ENCODE measurements around the gene MEIS1.

Gene MEIS1

DNA sequence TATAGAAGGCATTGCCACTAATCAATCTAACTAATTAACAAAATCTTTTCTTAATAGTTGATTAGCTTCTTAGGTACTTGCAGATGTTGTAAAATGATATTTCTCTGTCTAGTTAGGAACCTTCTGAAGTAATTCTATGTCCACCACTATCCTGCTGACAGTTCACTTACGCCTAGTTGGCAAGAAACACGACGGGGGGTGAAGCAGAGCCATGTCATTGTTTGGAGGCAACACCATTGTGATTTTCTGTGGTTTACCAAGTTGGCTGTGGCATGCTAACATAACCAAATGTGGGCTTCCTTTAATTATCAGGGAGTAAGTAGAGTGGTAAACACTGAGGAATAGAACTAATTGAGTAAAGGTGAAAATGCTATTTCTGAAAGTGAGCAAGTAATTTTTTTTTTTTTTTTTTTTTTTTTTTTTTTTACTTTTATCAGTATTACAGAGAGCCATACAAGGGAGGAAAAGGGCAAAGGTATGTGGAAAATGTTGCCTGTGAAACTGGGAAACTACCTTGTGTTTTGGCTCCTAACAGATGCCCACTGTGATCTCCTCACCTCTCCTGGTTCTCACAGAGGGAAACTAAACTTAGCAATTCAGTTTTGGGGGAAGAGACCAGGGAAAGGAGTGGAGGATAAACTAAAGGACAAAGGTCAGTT lies 126.8 kb downstream of the MEIS1 start:
- peaks cover 13% of the 10 kb centered on the region for H3K4me1 ChIP-seq (ENCODE audit: control insufficient read depth, insufficient read depth, low read length)
- no peak overlapping the region for H3K9ac ChIP-seq (ENCODE audit: low read length)
- no peak overlapping the region for H3K4me3 ChIP-seq (ENCODE audit: low read depth, low read length)
- H3K27ac ChIP-seq (ENCODE audit: low read depth, low read length) = no peak overlapping the region
- H3K27me3 ChIP-seq (ENCODE audit: control insufficient read depth, insufficient read depth, low read length) = no peaks in the 10 kb centered on the region
- H3K36me3 ChIP-seq (ENCODE audit: control insufficient read depth, insufficient read depth, low read length) = no peaks in the 10 kb centered on the region
- H3K9me3 ChIP-seq (ENCODE audit: control insufficient read depth, insufficient read depth, low read depth, low read length) = no peaks in the 10 kb centered on the region

DNA sequence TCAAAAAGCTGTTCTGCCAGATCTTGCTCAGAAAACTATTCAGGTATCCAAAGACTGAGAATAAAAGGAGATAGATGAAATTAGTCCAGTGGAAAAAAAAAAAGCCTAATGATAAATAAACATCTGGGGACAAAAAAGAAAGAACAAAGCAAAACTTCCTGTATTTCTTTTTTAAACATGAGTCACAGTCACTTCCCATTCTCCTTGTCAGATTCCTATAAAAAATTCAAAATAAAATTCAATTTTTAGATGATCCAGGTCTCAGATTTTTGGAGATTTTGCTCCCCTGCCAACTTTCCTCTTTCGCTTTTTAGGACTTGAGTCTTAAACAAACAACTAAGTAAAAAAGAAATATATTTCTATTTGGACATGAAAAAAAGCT lies 127.4 kb downstream of the MEIS1 start:
- H3K9ac ChIP-seq (ENCODE audit: low read length) = no peak overlapping the region
- no peak overlapping the region; the same call in 1 of the 2 replicates for H3K27ac ChIP-seq (ENCODE audit: low read depth, low read length)
- no peak overlapping the region for H3K4me3 ChIP-seq (ENCODE audit: low read depth, low read length)
- no peaks in the 10 kb centered on the region for H3K9me3 ChIP-seq (ENCODE audit: control insufficient read depth, insufficient read depth, low read depth, low read length)
- no peaks in the 10 kb centered on the region for H3K27me3 ChIP-seq (ENCODE audit: control insufficient read depth, insufficient read depth, low read length)
- peaks cover 17% of the 10 kb centered on the region for H3K4me1 ChIP-seq (ENCODE audit: control insufficient read depth, insufficient read depth, low read length)
- H3K36me3 ChIP-seq (ENCODE audit: control insufficient read depth, insufficient read depth, low read length) = no peaks in the 10 kb centered on the region

DNA sequence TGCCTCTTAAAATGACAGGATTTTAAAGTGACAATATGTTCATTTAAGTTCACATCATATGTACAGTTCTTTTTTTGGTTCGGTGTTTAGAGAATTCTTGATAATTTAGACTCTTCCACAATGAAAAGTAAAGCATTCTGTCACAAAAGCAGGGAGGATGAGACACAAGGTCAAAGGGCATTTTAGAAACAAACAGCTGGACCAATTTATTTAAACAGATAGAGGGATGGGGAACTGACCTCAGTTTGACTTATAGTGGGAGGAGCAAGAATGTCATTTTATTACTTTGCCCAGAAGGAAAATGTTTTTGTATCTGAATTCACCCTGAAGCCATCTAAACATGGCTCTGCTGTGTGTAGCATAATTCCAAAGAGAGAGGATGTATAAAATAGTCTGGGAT lies 128.5 kb downstream of the MEIS1 start:
- Histone ChIP-seq H3K4me3 (ENCODE audit: low read depth, low read length) (no peak overlapping the region), H3K27me3 (ENCODE audit: control insufficient read depth, insufficient read depth, low read length) (no peaks in the 10 kb centered on the region), H3K4me1 (ENCODE audit: control insufficient read depth, insufficient read depth, low read length) (peaks cover 17% of the 10 kb centered on the region), H3K9ac (ENCODE audit: low read length) (no peak overlapping the region), H3K36me3 (ENCODE audit: control insufficient read depth, insufficient read depth, low read length) (no peaks in the 10 kb centered on the region), H3K9me3 (ENCODE audit: control insufficient read depth, insufficient read depth, low read depth, low read length) (no peaks in the 10 kb centered on the region), H3K27ac (ENCODE audit: low read depth, low read length) (no peak overlapping the region)

DNA sequence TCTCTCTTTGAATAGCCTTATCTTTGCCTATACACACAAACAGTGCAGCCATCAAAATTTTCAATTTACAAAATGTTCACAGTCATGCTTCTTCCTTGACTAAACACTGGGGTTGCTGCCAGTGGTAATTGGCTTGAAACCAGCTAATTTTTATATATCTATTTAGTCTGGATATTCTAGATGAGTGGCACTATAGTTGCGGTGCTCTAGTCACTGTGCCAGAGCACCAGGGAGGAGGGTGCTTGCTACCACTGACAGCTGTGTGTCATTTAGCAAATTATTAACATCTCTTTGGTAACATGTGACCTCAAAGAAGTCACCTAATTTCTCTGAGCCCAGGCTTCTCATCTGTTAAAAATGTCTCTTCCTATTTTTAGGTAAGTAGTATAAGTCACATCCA lies 130.4 kb downstream of the MEIS1 start:
- Histone ChIP-seq H3K36me3 (ENCODE audit: control insufficient read depth, insufficient read depth, low read length) (no peaks in the 10 kb centered on the region), H3K27me3 (ENCODE audit: control insufficient read depth, insufficient read depth, low read length) (no peaks in the 10 kb centered on the region), H3K27ac (ENCODE audit: low read depth, low read length) (no peak overlapping the region), H3K4me1 (ENCODE audit: control insufficient read depth, insufficient read depth, low read length) (peaks cover 27% of the 10 kb centered on the region), H3K9me3 (ENCODE audit: control insufficient read depth, insufficient read depth, low read depth, low read length) (no peaks in the 10 kb centered on the region), H3K9ac (ENCODE audit: low read length) (no peak overlapping the region), H3K4me3 (ENCODE audit: low read depth, low read length) (no peak overlapping the region)

GRCh38 chr2:66566726-66567399 lies 131.9 kb downstream of the MEIS1 start:
- Histone ChIP-seq H3K4me1 (ENCODE audit: control insufficient read depth, insufficient read depth, low read length) (peaks cover 26% of the 10 kb centered on the region), H3K4me3 (ENCODE audit: low read depth, low read length) (no peak overlapping the region), H3K9me3 (ENCODE audit: control insufficient read depth, insufficient read depth, low read depth, low read length) (no peaks in the 10 kb centered on the region), H3K27ac (ENCODE audit: low read depth, low read length) (no peak overlapping the region), H3K9ac (ENCODE audit: low read length) (no peak overlapping the region), H3K36me3 (ENCODE audit: control insufficient read depth, insufficient read depth, low read length) (no peaks in the 10 kb centered on the region), H3K27me3 (ENCODE audit: control insufficient read depth, insufficient read depth, low read length) (peaks cover 2% of the 10 kb centered on the region)

DNA sequence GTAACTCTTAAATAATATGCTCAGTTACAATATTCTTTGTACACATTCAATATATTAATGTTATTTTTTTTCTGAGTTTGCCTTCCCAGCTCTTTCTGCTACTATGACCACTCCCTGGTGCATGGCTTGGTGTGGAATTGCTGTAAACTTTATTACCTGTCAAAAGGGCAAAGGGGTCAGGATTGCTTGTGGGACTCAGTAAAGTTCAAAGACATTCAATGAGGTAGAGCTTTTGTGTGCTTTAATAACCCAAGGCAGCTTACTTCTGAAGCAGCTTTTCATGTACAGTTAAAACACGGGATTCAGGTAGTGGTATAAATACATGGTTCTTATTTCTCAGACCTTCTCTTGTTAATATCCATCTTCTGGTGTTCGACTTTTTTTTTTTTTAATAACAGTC lies 132.8 kb downstream of the MEIS1 start:
- Histone ChIP-seq H3K27ac (ENCODE audit: low read depth, low read length) (no peak overlapping the region), H3K4me3 (ENCODE audit: low read depth, low read length) (no peak overlapping the region), H3K9ac (ENCODE audit: low read length) (no peak overlapping the region), H3K9me3 (ENCODE audit: control insufficient read depth, insufficient read depth, low read depth, low read length) (no peaks in the 10 kb centered on the region), H3K27me3 (ENCODE audit: control insufficient read depth, insufficient read depth, low read length) (peaks cover 2% of the 10 kb centered on the region), H3K36me3 (ENCODE audit: control insufficient read depth, insufficient read depth, low read length) (no peaks in the 10 kb centered on the region), H3K4me1 (ENCODE audit: control insufficient read depth, insufficient read depth, low read length) (peaks cover 23% of the 10 kb centered on the region)

GRCh38 chr2:66568650-66569300 lies 133.8 kb downstream of the MEIS1 start:
- H3K27me3 ChIP-seq (ENCODE audit: control insufficient read depth, insufficient read depth, low read length) = peaks cover 2% of the 10 kb centered on the region
- no peak overlapping the region for H3K4me3 ChIP-seq (ENCODE audit: low read depth, low read length)
- H3K4me1 ChIP-seq (ENCODE audit: control insufficient read depth, insufficient read depth, low read length) = peaks cover 27% of the 10 kb centered on the region
- H3K9ac ChIP-seq (ENCODE audit: low read length) = no peak overlapping the region
- no peaks in the 10 kb centered on the region for H3K9me3 ChIP-seq (ENCODE audit: control insufficient read depth, insufficient read depth, low read depth, low read length)
- no peak overlapping the region for H3K27ac ChIP-seq (ENCODE audit: low read depth, low read length)
- H3K36me3 ChIP-seq (ENCODE audit: control insufficient read depth, insufficient read depth, low read length) = no peaks in the 10 kb centered on the region

DNA sequence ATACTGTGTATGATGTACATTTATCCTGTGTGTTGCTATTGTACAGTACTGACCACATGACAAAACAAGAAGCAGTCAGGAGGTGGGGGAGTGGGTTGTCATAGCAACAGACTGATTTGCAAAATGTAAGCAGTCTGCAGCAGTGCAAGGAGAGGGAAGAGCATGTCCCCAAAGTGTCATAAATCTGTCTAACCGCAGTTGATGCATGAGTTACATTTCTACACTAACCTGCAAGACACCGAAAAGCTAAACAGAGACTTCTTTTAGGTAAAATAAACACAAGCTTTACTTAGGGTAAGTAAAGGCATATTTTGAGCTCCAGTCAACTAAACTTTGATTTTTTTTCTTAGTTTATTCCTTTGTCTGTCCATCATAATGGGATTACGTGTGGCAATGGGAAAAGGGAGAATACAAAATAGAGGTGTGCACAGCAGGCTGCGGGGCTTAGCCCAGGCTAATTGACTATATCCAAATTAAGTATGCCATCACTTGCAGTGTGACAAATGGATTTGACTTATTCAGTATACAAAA lies 134.5 kb downstream of the MEIS1 start:
- Histone ChIP-seq H3K27me3 (ENCODE audit: control insufficient read depth, insufficient read depth, low read length) (peaks cover 2% of the 10 kb centered on the region), H3K4me3 (ENCODE audit: low read depth, low read length) (no peak overlapping the region), H3K9ac (ENCODE audit: low read length) (no peak overlapping the region), H3K27ac (ENCODE audit: low read depth, low read length) (no peak overlapping the region), H3K4me1 (ENCODE audit: control insufficient read depth, insufficient read depth, low read length) (peaks cover 27% of the 10 kb centered on the region), H3K36me3 (ENCODE audit: control insufficient read depth, insufficient read depth, low read length) (no peaks in the 10 kb centered on the region), H3K9me3 (ENCODE audit: control insufficient read depth, insufficient read depth, low read depth, low read length) (no peaks in the 10 kb centered on the region)

DNA sequence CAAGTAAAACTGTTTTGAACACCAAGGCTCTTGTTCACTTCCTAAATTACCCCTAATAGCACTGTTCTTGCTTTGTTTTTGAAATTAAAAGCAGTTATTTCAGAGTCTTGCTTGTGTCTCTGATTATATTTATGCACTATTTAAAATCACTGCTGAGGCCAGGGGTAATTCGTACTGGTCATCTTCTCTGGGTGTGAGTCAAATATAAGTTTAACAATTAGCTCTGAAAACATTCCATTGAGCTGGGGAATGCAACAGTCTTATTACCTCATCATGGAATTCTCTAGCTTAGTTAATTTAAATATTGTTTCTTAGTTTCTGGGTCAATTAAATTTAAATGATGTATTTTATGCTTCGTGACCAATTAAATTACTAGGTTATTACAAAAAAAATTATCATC lies 135.0 kb downstream of the MEIS1 start:
- peaks cover 2% of the 10 kb centered on the region for H3K27me3 ChIP-seq (ENCODE audit: control insufficient read depth, insufficient read depth, low read length)
- no peaks in the 10 kb centered on the region for H3K9me3 ChIP-seq (ENCODE audit: control insufficient read depth, insufficient read depth, low read depth, low read length)
- H3K4me3 ChIP-seq (ENCODE audit: low read depth, low read length) = no peak overlapping the region
- H3K4me1 ChIP-seq (ENCODE audit: control insufficient read depth, insufficient read depth, low read length) = peaks cover 27% of the 10 kb centered on the region
- no peak overlapping the region for H3K27ac ChIP-seq (ENCODE audit: low read depth, low read length)
- H3K36me3 ChIP-seq (ENCODE audit: control insufficient read depth, insufficient read depth, low read length) = no peaks in the 10 kb centered on the region
- no peak overlapping the region for H3K9ac ChIP-seq (ENCODE audit: low read length)

DNA sequence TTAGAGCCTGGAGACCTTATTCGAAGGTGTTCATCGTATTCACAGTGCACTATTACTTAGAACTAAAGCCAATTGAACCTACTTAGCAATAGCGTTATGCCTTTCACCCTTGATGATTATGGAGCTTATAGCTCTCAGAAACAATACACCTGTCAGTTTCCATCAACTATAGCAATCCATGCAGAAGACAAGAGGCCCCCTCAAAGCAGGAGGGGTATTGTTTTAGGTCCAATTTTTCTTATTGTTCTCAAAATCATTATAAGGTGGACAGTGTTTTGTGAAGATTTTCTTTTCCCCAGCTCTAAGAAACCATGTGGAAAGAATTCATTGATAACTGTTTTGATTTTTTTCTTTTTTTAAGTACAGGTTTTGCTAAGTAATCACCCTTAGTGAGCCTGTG lies 135.5 kb downstream of the MEIS1 start:
- no peak overlapping the region for H3K4me3 ChIP-seq (ENCODE audit: low read depth, low read length)
- H3K36me3 ChIP-seq (ENCODE audit: control insufficient read depth, insufficient read depth, low read length) = no peaks in the 10 kb centered on the region
- no peak overlapping the region for H3K9ac ChIP-seq (ENCODE audit: low read length)
- H3K9me3 ChIP-seq (ENCODE audit: control insufficient read depth, insufficient read depth, low read depth, low read length) = no peaks in the 10 kb centered on the region
- no peak overlapping the region for H3K27ac ChIP-seq (ENCODE audit: low read depth, low read length)
- H3K4me1 ChIP-seq (ENCODE audit: control insufficient read depth, insufficient read depth, low read length) = peaks cover 27% of the 10 kb centered on the region
- H3K27me3 ChIP-seq (ENCODE audit: control insufficient read depth, insufficient read depth, low read length) = peaks cover 4% of the 10 kb centered on the region

DNA sequence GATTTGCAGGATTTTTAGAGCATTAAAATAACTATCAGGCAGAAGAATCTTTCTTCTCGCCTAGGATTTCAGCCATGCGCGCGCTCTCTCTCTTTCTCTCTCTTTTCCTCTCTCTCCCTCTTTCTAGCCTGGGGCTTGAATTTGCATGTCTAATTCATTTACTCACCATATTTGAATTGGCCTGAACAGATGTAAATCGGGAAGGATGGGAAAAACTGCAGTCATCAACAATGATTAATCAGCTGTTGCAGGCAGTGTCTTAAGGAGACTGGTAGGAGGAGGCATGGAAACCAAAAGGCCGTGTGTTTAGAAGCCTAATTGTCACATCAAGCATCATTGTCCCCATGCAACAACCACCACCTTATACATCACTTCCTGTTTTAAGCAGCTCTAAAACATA lies 137.0 kb downstream of the MEIS1 start:
- no peak overlapping the region for H3K4me3 ChIP-seq (ENCODE audit: low read depth, low read length)
- no peaks in the 10 kb centered on the region for H3K36me3 ChIP-seq (ENCODE audit: control insufficient read depth, insufficient read depth, low read length)
- H3K4me1 ChIP-seq (ENCODE audit: control insufficient read depth, insufficient read depth, low read length) = peaks cover 30% of the 10 kb centered on the region
- no peaks in the 10 kb centered on the region for H3K9me3 ChIP-seq (ENCODE audit: control insufficient read depth, insufficient read depth, low read depth, low read length)
- H3K9ac ChIP-seq (ENCODE audit: low read length) = no peak overlapping the region
- no peak overlapping the region for H3K27ac ChIP-seq (ENCODE audit: low read depth, low read length)
- peaks cover 19% of the 10 kb centered on the region for H3K27me3 ChIP-seq (ENCODE audit: control insufficient read depth, insufficient read depth, low read length)
